Measurements from ENCODE around the gene CDC42BPB.
"Not testable (repeated sequence)": the region's sequence is repeated elsewhere in the genome, so short reads cannot be mapped to it uniquely, and the experiment has no call there.

CDC42BPB gene

GRCh38 chr14:103030741-103031565 lies 26.4 kb downstream of the CDC42BPB start:
- H3K9me3 Mint-ChIP-seq = no peaks in the 10 kb centered on the region
- H3K27ac Mint-ChIP-seq = no peak overlapping the region
- H3K4me3 Mint-ChIP-seq = no peak overlapping the region
- H3K4me1 Mint-ChIP-seq (ENCODE audit: low read depth) = no peaks in the 10 kb centered on the region
- no peaks in the 10 kb centered on the region for H3K36me3 Mint-ChIP-seq (ENCODE audit: low read depth)
- no peaks in the 10 kb centered on the region for H3K27me3 Mint-ChIP-seq (ENCODE audit: low read depth)
- DNase-seq (ENCODE audit: low spot score) = no peak

- H3K4me1 Mint-ChIP-seq (ENCODE audit: low read depth) = no peaks in the 10 kb centered on the region
- H3K4me3 Mint-ChIP-seq = no peak overlapping the region
- DNase-seq (ENCODE audit: low spot score) = no peak
- H3K9me3 Mint-ChIP-seq = no peaks in the 10 kb centered on the region
- no peak overlapping the region for H3K27ac Mint-ChIP-seq
- no peaks in the 10 kb centered on the region for H3K27me3 Mint-ChIP-seq (ENCODE audit: low read depth)
- no peaks in the 10 kb centered on the region for H3K36me3 Mint-ChIP-seq (ENCODE audit: low read depth)
These were observed 27.4 kb downstream of the CDC42BPB start for GRCh38 chr14:103029936-103030335.

- Mint-ChIP-seq H3K4me3 (no peak overlapping the region), H3K9me3 (no peaks in the 10 kb centered on the region), H3K36me3 (ENCODE audit: low read depth) (no peaks in the 10 kb centered on the region), H3K4me1 (ENCODE audit: low read depth) (no peaks in the 10 kb centered on the region), H3K27ac (no peak overlapping the region), H3K27me3 (ENCODE audit: low read depth) (no peaks in the 10 kb centered on the region)
- DNase-seq (ENCODE audit: low spot score) = no peak
These were observed 28.6 kb downstream of the CDC42BPB start for GRCh38 chr14:103028772-103029171.

GRCh38 chr14:103028161-103028767 lies 29.1 kb downstream of the CDC42BPB start:
- H3K9me3 Mint-ChIP-seq = no peaks in the 10 kb centered on the region
- DNase-seq (ENCODE audit: low spot score) = no peak
- H3K27me3 Mint-ChIP-seq (ENCODE audit: low read depth) = no peaks in the 10 kb centered on the region
- no peak overlapping the region for H3K27ac Mint-ChIP-seq
- no peaks in the 10 kb centered on the region for H3K4me1 Mint-ChIP-seq (ENCODE audit: low read depth)
- H3K4me3 Mint-ChIP-seq = no peak overlapping the region
- no peaks in the 10 kb centered on the region for H3K36me3 Mint-ChIP-seq (ENCODE audit: low read depth)

GRCh38 chr14:103027451-103027850 lies 29.9 kb downstream of the CDC42BPB start:
- Mint-ChIP-seq H3K4me3 (no peak overlapping the region), H3K27me3 (ENCODE audit: low read depth) (no peaks in the 10 kb centered on the region), H3K27ac (no peak overlapping the region), H3K4me1 (ENCODE audit: low read depth) (no peaks in the 10 kb centered on the region), H3K36me3 (ENCODE audit: low read depth) (no peaks in the 10 kb centered on the region), H3K9me3 (no peaks in the 10 kb centered on the region)
- DNase-seq (ENCODE audit: low spot score) = no peak

GRCh38 chr14:103026988-103027387 lies 30.4 kb downstream of the CDC42BPB start:
- H3K27me3 Mint-ChIP-seq (ENCODE audit: low read depth) = no peaks in the 10 kb centered on the region
- no peak overlapping the region for H3K4me3 Mint-ChIP-seq
- no peak overlapping the region for H3K27ac Mint-ChIP-seq

GRCh38 chr14:103026196-103026595 lies 31.2 kb downstream of the CDC42BPB start:
- not testable (repeated sequence) for H3K36me3 Mint-ChIP-seq (ENCODE audit: low read depth); H3K9me3 Mint-ChIP-seq; H3K4me1 Mint-ChIP-seq (ENCODE audit: low read depth); DNase-seq (ENCODE audit: low spot score); H3K27ac Mint-ChIP-seq; H3K27me3 Mint-ChIP-seq (ENCODE audit: low read depth); H3K4me3 Mint-ChIP-seq

More at GRCh38 chr14:103026988-103027387, 30.4 kb downstream of the CDC42BPB start:
- no peak for DNase-seq (ENCODE audit: low spot score)
- H3K4me1 Mint-ChIP-seq (ENCODE audit: low read depth) = no peaks in the 10 kb centered on the region
- no peaks in the 10 kb centered on the region for H3K9me3 Mint-ChIP-seq
- H3K36me3 Mint-ChIP-seq (ENCODE audit: low read depth) = no peaks in the 10 kb centered on the region

GRCh38 chr14:103023881-103024473 lies 33.4 kb downstream of the CDC42BPB start:
- Mint-ChIP-seq H3K27me3 (ENCODE audit: low read depth) (no peaks in the 10 kb centered on the region), H3K27ac (no peak overlapping the region), H3K36me3 (ENCODE audit: low read depth) (no peaks in the 10 kb centered on the region), H3K4me1 (ENCODE audit: low read depth) (no peaks in the 10 kb centered on the region), H3K9me3 (no peaks in the 10 kb centered on the region), H3K4me3 (no peak overlapping the region)
- no peak for DNase-seq (ENCODE audit: low spot score)

GRCh38 chr14:103022685-103023044 lies 34.7 kb downstream of the CDC42BPB start:
- Mint-ChIP-seq H3K27me3 (ENCODE audit: low read depth) (no peaks in the 10 kb centered on the region), H3K27ac (no peak overlapping the region), H3K4me3 (no peak overlapping the region), H3K36me3 (ENCODE audit: low read depth) (no peaks in the 10 kb centered on the region), H3K4me1 (ENCODE audit: low read depth) (no peaks in the 10 kb centered on the region), H3K9me3 (no peaks in the 10 kb centered on the region)
- DNase-seq (ENCODE audit: low spot score) = no peak

GRCh38 chr14:103022002-103022684 lies 35.2 kb downstream of the CDC42BPB start:
- H3K4me1 Mint-ChIP-seq (ENCODE audit: low read depth) = no peaks in the 10 kb centered on the region
- no peak overlapping the region for H3K4me3 Mint-ChIP-seq
- H3K9me3 Mint-ChIP-seq = no peaks in the 10 kb centered on the region
- no peak overlapping the region for H3K27ac Mint-ChIP-seq
- no peaks in the 10 kb centered on the region for H3K36me3 Mint-ChIP-seq (ENCODE audit: low read depth)
- DNase-seq (ENCODE audit: low spot score) = no peak
- H3K27me3 Mint-ChIP-seq (ENCODE audit: low read depth) = no peaks in the 10 kb centered on the region

GRCh38 chr14:103021684-103022001 lies 35.7 kb downstream of the CDC42BPB start:
- Mint-ChIP-seq H3K27me3 (ENCODE audit: low read depth) (no peaks in the 10 kb centered on the region), H3K27ac (no peak overlapping the region), H3K9me3 (no peaks in the 10 kb centered on the region), H3K4me1 (ENCODE audit: low read depth) (no peaks in the 10 kb centered on the region), H3K36me3 (ENCODE audit: low read depth) (no peaks in the 10 kb centered on the region), H3K4me3 (no peak overlapping the region)
- DNase-seq (ENCODE audit: low spot score) = no peak

- no peak overlapping the region for H3K4me3 Mint-ChIP-seq
- no peak overlapping the region for H3K27ac Mint-ChIP-seq
- no peaks in the 10 kb centered on the region for H3K4me1 Mint-ChIP-seq (ENCODE audit: low read depth)
- DNase-seq (ENCODE audit: low spot score) = no peak
- H3K27me3 Mint-ChIP-seq (ENCODE audit: low read depth) = no peaks in the 10 kb centered on the region
- H3K9me3 Mint-ChIP-seq = no peaks in the 10 kb centered on the region
- H3K36me3 Mint-ChIP-seq (ENCODE audit: low read depth) = no peaks in the 10 kb centered on the region
These were observed 36.8 kb downstream of the CDC42BPB start for GRCh38 chr14:103020271-103021170.

- no peaks in the 10 kb centered on the region for H3K36me3 Mint-ChIP-seq (ENCODE audit: low read depth)
- no peak overlapping the region for H3K4me3 Mint-ChIP-seq
- peaks cover 2% of the 10 kb centered on the region for H3K27me3 Mint-ChIP-seq (ENCODE audit: low read depth)
- no peak overlapping the region for H3K27ac Mint-ChIP-seq
- H3K4me1 Mint-ChIP-seq (ENCODE audit: low read depth) = no peaks in the 10 kb centered on the region
- H3K9me3 Mint-ChIP-seq = no peaks in the 10 kb centered on the region
- DNase-seq (ENCODE audit: low spot score) = no peak
These were observed 37.5 kb downstream of the CDC42BPB start for GRCh38 chr14:103019826-103020225.

Data from T-helper 2 cell treated with Interferon-gamma antibody and Interleukin-4, amounts not matched to agents 5 μg/mL and 100 μg/mL, for 36 hours (primary cell).